ENCODE data around the gene EHMT1.

DNA sequence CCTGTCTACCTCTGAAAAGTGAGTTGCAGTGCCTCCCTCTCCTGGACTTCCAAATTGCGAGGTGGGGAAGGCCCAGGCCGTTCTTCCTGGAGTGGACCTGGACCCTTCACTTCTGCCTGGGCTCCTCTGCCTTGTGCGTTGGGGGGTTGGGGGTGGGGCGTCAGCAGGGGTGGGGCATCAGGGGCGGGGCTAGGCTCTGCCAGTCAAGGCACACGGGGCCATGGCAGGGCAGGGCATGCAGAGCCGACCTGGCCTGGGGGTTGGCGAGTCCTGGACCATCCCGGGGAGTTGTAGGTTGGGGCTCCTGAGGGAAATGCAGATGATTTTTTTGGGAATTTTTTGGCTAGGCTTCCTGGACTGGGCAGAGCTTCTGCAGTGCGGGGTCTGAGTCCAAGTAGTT lies 87.1 kb downstream of the EHMT1 start:
- no peak for TF ChIP-seq EP300 (IDR thresholded peaks at IDR 0.05; ENCODE audit: borderline replicate concordance in 1 of 2, low read depth in 2 of 2, low read length in 2 of 2)
- TF ChIP-seq SP1 (IDR thresholded peaks at IDR 0.05; ENCODE audit: low read depth, low read length) = no peak
- no peak for TF ChIP-seq GABPA (IDR thresholded peaks at IDR 0.05; ENCODE audit: borderline replicate concordance, insufficient read depth, low read length)
- TF ChIP-seq, protein P1, sequence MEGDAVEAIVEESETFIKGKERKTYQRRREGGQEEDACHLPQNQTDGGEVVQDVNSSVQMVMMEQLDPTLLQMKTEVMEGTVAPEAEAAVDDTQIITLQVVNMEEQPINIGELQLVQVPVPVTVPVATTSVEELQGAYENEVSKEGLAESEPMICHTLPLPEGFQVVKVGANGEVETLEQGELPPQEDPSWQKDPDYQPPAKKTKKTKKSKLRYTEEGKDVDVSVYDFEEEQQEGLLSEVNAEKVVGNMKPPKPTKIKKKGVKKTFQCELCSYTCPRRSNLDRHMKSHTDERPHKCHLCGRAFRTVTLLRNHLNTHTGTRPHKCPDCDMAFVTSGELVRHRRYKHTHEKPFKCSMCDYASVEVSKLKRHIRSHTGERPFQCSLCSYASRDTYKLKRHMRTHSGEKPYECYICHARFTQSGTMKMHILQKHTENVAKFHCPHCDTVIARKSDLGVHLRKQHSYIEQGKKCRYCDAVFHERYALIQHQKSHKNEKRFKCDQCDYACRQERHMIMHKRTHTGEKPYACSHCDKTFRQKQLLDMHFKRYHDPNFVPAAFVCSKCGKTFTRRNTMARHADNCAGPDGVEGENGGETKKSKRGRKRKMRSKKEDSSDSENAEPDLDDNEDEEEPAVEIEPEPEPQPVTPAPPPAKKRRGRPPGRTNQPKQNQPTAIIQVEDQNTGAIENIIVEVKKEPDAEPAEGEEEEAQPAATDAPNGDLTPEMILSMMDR (IDR thresholded peaks at IDR 0.05; ENCODE audit: control extremely low read depth in 1 of 3, insufficient read depth in 1 of 3, low read depth in 1 of 3, low read length in 3 of 3) = no peak
- no peak for TF ChIP-seq EZH2 (IDR thresholded peaks at IDR 0.05; ENCODE audit: low read depth, low read length, severe bottlenecking)
- no peak for TF ChIP-seq KDM1A (IDR thresholded peaks at IDR 0.05; ENCODE audit: borderline replicate concordance, low read length)
- no peak for TF ChIP-seq POLR2A (IDR thresholded peaks at IDR 0.05; ENCODE audit: control extremely low read depth in 1 of 2, low read depth in 2 of 2, low read length in 2 of 2)
- TF ChIP-seq CBX5 (IDR thresholded peaks at IDR 0.05; ENCODE audit: low read depth, low read length) = no peak
- TF ChIP-seq FOSL1 (IDR thresholded peaks at IDR 0.05; ENCODE audit: insufficient read depth, low read depth, low read length) = no peak
- TF ChIP-seq YY1 (IDR thresholded peaks at IDR 0.05; ENCODE audit: low read depth, low read length) = no peak
- no peak for TF ChIP-seq CHD2 (IDR thresholded peaks at IDR 0.05; ENCODE audit: low read length)
- TF ChIP-seq CEBPB (IDR thresholded peaks at IDR 0.05; ENCODE audit: low read depth, low read length) = no peak

Data from H1 (cell line).